H1 (cell line): Measurements from ENCODE around the gene IFITM10. TPM values are rescaled to one million over a fixed set of nuclear protein-coding genes. Genes with fewer than 3 reads are reported as not detected.

ENCODE experiments used
- CTCF ChIA-PET: fragments of 300-600 bp; sonication (Branson Sonifier 250); formaldehyde crosslinking; loops from one replicate; lab custom pipeline; 2021; ENCODE audit not compliant: partially characterized antibody; lab: Charles Lee
- POLR2A ChIA-PET: fragments of 300-600 bp; sonication (Branson Sonifier 250); formaldehyde crosslinking; loops from one replicate; lab custom pipeline; 2021; ENCODE audit warnings: inconsistent platforms; ENCODE audit not compliant: partially characterized antibody; lab: Charles Lee
- DNase-seq, 2 experiments: peaks; one replicate each; pipeline versions ENCODE4 v3.0.0 to v3.0.0-alpha.2; 2010 to 2022; ENCODE audit warnings: low spot score in 2 of 2, low read depth in 1 of 2, mixed read lengths in 1 of 2
- FAIRE-seq: peaks from 2 replicates; lab custom pipeline; 2011; peaks lifted over from hg19 to GRCh38; lab: Jason Lieb, UNC
- H2AFZ ChIP-seq: 2 replicates; pipeline ENCODE4 v1.8.1; 2012; ENCODE audit warnings: low read length, inconsistent platforms
- H2AK5ac ChIP-seq: 2 replicates; pipeline ENCODE4 v1.6.1; 2013; ENCODE audit warnings: low read depth, low read length
- H2BK120ac ChIP-seq: replicated peaks from 2 replicates; pipeline ENCODE3; 2013; ENCODE audit warnings: low read depth, low read length, inconsistent platforms
- H2BK12ac ChIP-seq: 2 replicates; pipeline ENCODE4 v1.6.1; 2013; ENCODE audit warnings: low read depth, low read length
- H2BK15ac ChIP-seq: 2 replicates; pipeline ENCODE4 v1.6.1; 2013; ENCODE audit warnings: low read length
- H2BK20ac ChIP-seq: 2 replicates; pipeline ENCODE4 v1.6.1; 2013; ENCODE audit warnings: low read length
- H2BK5ac ChIP-seq: 2 replicates; pipeline ENCODE4 v1.6.1; 2013; ENCODE audit warnings: low read depth, low read length
- H3K14ac ChIP-seq: 2 replicates; pipeline ENCODE4 v1.6.1; 2013; ENCODE audit warnings: inconsistent platforms; ENCODE audit not compliant: insufficient read length
- H3K18ac ChIP-seq: 2 replicates; pipeline ENCODE4 v1.6.1; 2013; ENCODE audit warnings: low read length; ENCODE audit errors: extremely low read depth
- H3K23ac ChIP-seq: 2 replicates; pipeline ENCODE4 v1.6.1; 2013; ENCODE audit warnings: inconsistent platforms; ENCODE audit not compliant: insufficient read length
- H3K23me2 ChIP-seq: 2 replicates; pipeline ENCODE4 v1.6.1; 2013; ENCODE audit warnings: low read depth, low read length
- H3K27ac ChIP-seq: 2 replicates; pipeline ENCODE4 v1.6.1; 2011; ENCODE audit warnings: low read depth, low read length, inconsistent platforms
- H3K27me3 ChIP-seq, 4 experiments: replicated peaks in 1 of 4; 1 replicate in 1 of 4; 2 replicates in 3 of 4; pipeline versions ENCODE4 v1.6.1 to v1.8.1; 2011 to 2013; ENCODE audit warnings: low read length in 3 of 4, mild to moderate bottlenecking in 3 of 4, inconsistent platforms in 2 of 4, mixed read lengths in 2 of 4, moderate library complexity in 1 of 4; ENCODE audit not compliant: control insufficient read depth in 3 of 4, insufficient read depth in 3 of 4; ENCODE audit errors: extremely low read depth in 1 of 4
- H3K36me3 ChIP-seq, 4 experiments: 2 replicates each; pipeline versions ENCODE4 v1.6.1 to v1.8.1; 2011 to 2013; ENCODE audit warnings: mild to moderate bottlenecking in 4 of 4, low read length in 3 of 4, moderate library complexity in 2 of 4, control low read depth in 1 of 4, inconsistent platforms in 1 of 4; ENCODE audit not compliant: insufficient read depth in 4 of 4, control insufficient read depth in 2 of 4
- H3K4ac ChIP-seq: replicated peaks from 2 replicates; pipeline ENCODE3; 2013; ENCODE audit warnings: low read length, low read depth, mixed read lengths, inconsistent platforms; ENCODE audit not compliant: insufficient read length
- H3K4me1 ChIP-seq, 4 experiments: replicated peaks in 1 of 4; 1 replicate in 1 of 4; 2 replicates in 3 of 4; pipeline versions ENCODE4 v1.6.1 to v1.8.1; 2011 to 2013; ENCODE audit warnings: low read length in 3 of 4, inconsistent platforms in 2 of 4, mixed read lengths in 1 of 4; ENCODE audit not compliant: insufficient read depth in 4 of 4, control insufficient read depth in 3 of 4
- H3K4me2 ChIP-seq, 2 experiments: 2 replicates each; pipeline versions ENCODE4 v1.6.1 to v1.8.1; 2011 to 2013; ENCODE audit warnings: low read depth in 2 of 2, low read length in 2 of 2, control low read depth in 1 of 2, inconsistent platforms in 1 of 2, mild to moderate bottlenecking in 1 of 2; ENCODE audit not compliant: insufficient read depth in 1 of 2
- H3K4me3 ChIP-seq, 4 experiments: fragments of 200-600, 300-600 bp in 1 of 4; sonication (generic), shearing (Covaris generic), sonication (Bioruptor Twin) in 1 of 4; 2 replicates each; pipeline versions ENCODE4 v1.5.1 to v1.8.1; 2011 to 2016; ENCODE audit warnings: low read length in 4 of 4, low read depth in 3 of 4, control low read depth in 2 of 4, inconsistent platforms in 2 of 4, mild to moderate bottlenecking in 2 of 4, mixed read lengths in 1 of 4, moderate library complexity in 1 of 4; ENCODE audit not compliant: insufficient read depth in 2 of 4; ENCODE audit errors: extremely low read depth in 1 of 4
- H3K56ac ChIP-seq: replicated peaks from 2 replicates; pipeline ENCODE3; 2013; ENCODE audit warnings: low read depth, mild to moderate bottlenecking, mixed read lengths, low read length, inconsistent platforms; ENCODE audit not compliant: insufficient read length
- H3K79me1 ChIP-seq: 2 replicates; pipeline ENCODE4 v1.6.1; 2013; ENCODE audit warnings: low read depth, low read length, control low read depth
- H3K79me2 ChIP-seq, 2 experiments: 2 replicates each; pipeline versions ENCODE4 v1.6.1 to v1.8.1; 2012 to 2013; ENCODE audit warnings: low read length in 2 of 2, mild to moderate bottlenecking in 2 of 2, inconsistent platforms in 1 of 2; ENCODE audit not compliant: insufficient read depth in 2 of 2, control insufficient read depth in 1 of 2
- H3K9ac ChIP-seq, 4 experiments: replicated peaks in 1 of 4; 1 replicate in 1 of 4; 2 replicates in 3 of 4; pipeline versions ENCODE4 v1.6.1 to v1.8.1; 2011 to 2013; ENCODE audit warnings: low read depth in 3 of 4, low read length in 3 of 4, control low read depth in 2 of 4, mild to moderate bottlenecking in 2 of 4, moderate library complexity in 2 of 4, inconsistent platforms in 1 of 4; ENCODE audit errors: extremely low read depth in 1 of 4
- H3K9me3 ChIP-seq, 2 experiments: 2 replicates each; pipeline versions ENCODE4 v1.6.1 to v1.8.1; 2012 to 2013; ENCODE audit warnings: mild to moderate bottlenecking in 2 of 2, moderate library complexity in 2 of 2, control low read depth in 1 of 2, inconsistent platforms in 1 of 2, low read depth in 1 of 2, low read length in 1 of 2, mixed read lengths in 1 of 2; ENCODE audit not compliant: insufficient read depth in 2 of 2
- H4K20me1 ChIP-seq, 2 experiments: replicated peaks in 1 of 2; 2 replicates each; pipeline versions ENCODE3 to v1.8.1; 2011 to 2013; ENCODE audit warnings: inconsistent platforms in 2 of 2, low read length in 2 of 2, mild to moderate bottlenecking in 1 of 2; ENCODE audit not compliant: insufficient read depth in 2 of 2, control insufficient read depth in 1 of 2
- H4K5ac ChIP-seq: 2 replicates; pipeline ENCODE4 v1.6.1; 2013; ENCODE audit warnings: low read length, low read depth, mixed read lengths, inconsistent platforms; ENCODE audit not compliant: insufficient read length
- H4K8ac ChIP-seq: 2 replicates; pipeline ENCODE4 v1.8.0; 2013; ENCODE audit warnings: mild to moderate bottlenecking, moderate library complexity, low read length, inconsistent platforms; ENCODE audit not compliant: insufficient read depth; ENCODE audit errors: extremely low read depth
- H4K91ac ChIP-seq: replicated peaks from 2 replicates; pipeline ENCODE3; 2013; ENCODE audit warnings: low read length, mixed read lengths, inconsistent platforms; ENCODE audit not compliant: insufficient read length
- BACH1 ChIP-seq: IDR thresholded peaks from 2 replicates; pipeline ENCODE4 v1.6.1; 2012; ENCODE audit warnings: low read length, improper control_type of control experiment
- CEBPB ChIP-seq: IDR thresholded peaks from 2 replicates; pipeline ENCODE4 v1.6.1; 2012; ENCODE audit warnings: low read depth, low read length
- CHD1 ChIP-seq: IDR thresholded peaks from 2 replicates; pipeline ENCODE4 v1.6.1; 2012; ENCODE audit warnings: low read depth, low read length, improper control_type of control experiment
- GABPA ChIP-seq: IDR thresholded peaks from 2 replicates; pipeline ENCODE4 v1.6.1; 2011; ENCODE audit warnings: mild to moderate bottlenecking, low read length, moderate library complexity, borderline replicate concordance; ENCODE audit not compliant: insufficient read depth
- KDM4A ChIP-seq: IDR thresholded peaks from one replicate; pipeline ENCODE4 v1.7.1; 2012; ENCODE audit warnings: low read depth, mild to moderate bottlenecking, moderate library complexity, low read length, inconsistent platforms; ENCODE audit not compliant: severe bottlenecking
- NANOG ChIP-seq: IDR thresholded peaks from 2 replicates; pipeline ENCODE4 v1.6.1; 2011; ENCODE audit warnings: low read length, low read depth, mild to moderate bottlenecking, inconsistent platforms; ENCODE audit not compliant: insufficient read depth, poor library complexity, severe bottlenecking
- POU5F1 ChIP-seq: IDR thresholded peaks from 2 replicates; pipeline ENCODE4 v1.6.1; 2011; ENCODE audit warnings: low read depth, mild to moderate bottlenecking, low read length, moderate library complexity
- SIRT6 ChIP-seq: IDR thresholded peaks from one replicate; pipeline ENCODE4 v1.7.1; 2012; ENCODE audit warnings: low read length, inconsistent platforms
- SP1 ChIP-seq: IDR thresholded peaks from 2 replicates; pipeline ENCODE4 v1.6.1; 2011; ENCODE audit warnings: low read depth, low read length
- SUZ12 ChIP-seq: fragments of 200-600 bp; sonication (generic); IDR thresholded peaks from 2 replicates; pipeline ENCODE4 v1.6.1; 2012; ENCODE audit warnings: mild to moderate bottlenecking, inconsistent platforms, low read length, moderate library complexity, mixed read lengths
- TAF7 ChIP-seq: optimal IDR thresholded peaks from 2 replicates; pipeline ENCODE3; 2011; ENCODE audit warnings: low read depth, mild to moderate bottlenecking, inconsistent platforms, low read length, moderate library complexity, borderline replicate concordance
- WGBS, 2 experiments: shearing (Covaris generic) in 1 of 2; methylation state at CpG; one replicate each; pipeline versions ENCODE4 v1.1.6 to v1.1.7; 2013 to 2015; ENCODE audit warnings: low lambda C conversion rate in 2 of 2, mixed read lengths in 2 of 2, inconsistent platforms in 1 of 2, low coverage in 1 of 2, missing lambda C conversion rate in 1 of 2; ENCODE audit not compliant: insufficient replicate concordance in 2 of 2, insufficient coverage in 1 of 2, insufficient read length in 1 of 2; ENCODE audit errors: extremely low coverage in 1 of 2, missing lambda C conversion rate in 1 of 2; 5-methylcytosine and 5-hydroxymethylcytosine counted together
- polyA plus RNA-seq, 7 experiments: library from polyadenylated mRNA; depleted of rRNA in 3 of 7; stranded (reverse) in 5 of 7; unstranded in 2 of 7; fragments of >200 nt in 5 of 7; fragments of 200-250 nt in 2 of 7; gene quantifications; 1 replicate in 5 of 7; 2 replicates in 1 of 7; 4 replicates in 1 of 7; pipeline versions ENCODE4 v1.2.1 to v1.2.3, GENCODE V29; 2011 to 2013; ENCODE audit warnings: missing spikeins in 2 of 7, mixed read lengths in 2 of 7
- total RNA-seq: library from RNA; stranded (reverse); fragmentation: NEBNext Ultra II Directional; extraction: Animal tissue kit (Norgen Biotek cat#: 25700); gene quantifications from 2 replicates; pipeline ENCODE4 v1.2.1, GENCODE V29; 2021

IFITM10 gene
- total and polyA plus RNA-seq, 2 of the 8 experiments (the other 6 are each of a cell fraction or from before 2014, with no cell fraction given) = 0.08 to 0.22 TPM

GRCh38 chr11:1728931-1729691 lies 21.3 kb downstream of the IFITM10 start:
- no peak for FAIRE-seq
- Histone ChIP-seq H4K20me1 (peaks cover 2 to 10% of the 10 kb centered on the region in 2 experiments), H4K8ac (no peak overlapping the region), H3K27me3 (peaks cover 0 to 5% (median 1%) of the 10 kb centered on the region in 4 experiments; a peak in 2 of 7 replicates), H3K4me1 (no peaks in the 10 kb centered on the region), H3K4me2 (no peak overlapping the region), H2BK15ac (no peak overlapping the region), H3K4me3 (no peak overlapping the region), H3K9ac (no peak overlapping the region), H3K36me3 (peaks cover 0 to 4% (median 0%) of the 10 kb centered on the region in 4 experiments; a peak in 1 of 8 replicates), H3K9me3 (peaks cover 0 to 2% of the 10 kb centered on the region in 2 experiments; a peak in 1 of 4 replicates), H3K4ac (no peak overlapping the region), H4K5ac (no peak overlapping the region), H2BK5ac (no peak overlapping the region), H3K79me2 (peaks cover 0 to 7% of the 10 kb centered on the region in 2 experiments; a peak in 1 of 4 replicates), H3K23ac (no peak overlapping the region), H3K14ac (no peak overlapping the region), H3K27ac (no peak overlapping the region), H2BK20ac (no peak overlapping the region), H2BK120ac (no peak overlapping the region), H3K18ac (no peak overlapping the region), H4K91ac (no peak overlapping the region), H3K23me2 (peaks cover 12% of the 10 kb centered on the region), H3K56ac (no peak overlapping the region), H3K79me1 (no peaks in the 10 kb centered on the region), H2BK12ac (no peak overlapping the region), H2AK5ac (no peak overlapping the region), H2AFZ (no peak overlapping the region)
- POLR2A ChIA-PET = no interaction called here
- no peak for DNase-seq
- WGBS, 2 experiments = 89% methylated on average over 22 of the region's 25 CpGs; no CpG with 5 or more reads in 1 of the 2 experiments
- CTCF ChIA-PET = interaction anchor here (1.8 kb wide), 1 partner anchor 36 kb away, joined by 8 read pairs; no protein-coding TSS in a partner anchor
- TF ChIP-seq CEBPB (no peak), SIRT6 (no peak), SP1 (no peak), TAF7 (no peak), BACH1 (no peak), POU5F1 (no peak), NANOG (no peak), GABPA (no peak), KDM4A (no peak), SUZ12 (no peak), CHD1 (no peak)
